Prostate gland (tissue), 2 donors: ENCODE measurements around the gene LANCL2. TPM values are rescaled to one million over a fixed set of nuclear protein-coding genes. Genes with fewer than 3 reads are reported as not detected.

Experiments used
- DNase-seq: peaks from one replicate; pipeline ENCODE4 v3.0.0-alpha.2; 2019; ENCODE audit warnings: low spot score
- H3K27ac ChIP-seq, 2 donors: fragments of 200-600 bp; sonication (generic); 2 replicates each; pipeline ENCODE4 v1.5.1; 2017 to 2019
- H3K27me3 ChIP-seq: fragments of 200-600 bp; sonication (generic); replicated peaks from 2 replicates; pipeline ENCODE4 v1.5.1; 2019; ENCODE audit not compliant: insufficient read depth
- H3K36me3 ChIP-seq, 2 donors: fragments of 200-600 bp; sonication (generic); 1 replicate in 1 of 2; 2 replicates in 1 of 2; pipeline versions ENCODE4 v1.5.1 to v1.8.1; 2017 to 2019
- H3K4me1 ChIP-seq: fragments of 200-600 bp; sonication (generic); replicated peaks from 2 replicates; pipeline ENCODE4 v1.5.1; 2019
- H3K4me3 ChIP-seq, 2 donors: fragments of 200-600 bp; sonication (generic); 2 replicates each; pipeline ENCODE4 v1.5.1; 2017 to 2019
- H3K9me3 ChIP-seq: fragments of 200-600 bp; sonication (generic); 2 replicates; pipeline ENCODE4 v1.5.1; 2017
- POLR2A ChIP-seq: fragments of 450-650 bp; IDR thresholded peaks from one replicate; pipeline ENCODE4 v1.6.1; 2016; ENCODE audit warnings: antibody characterized with exemption, mild to moderate bottlenecking
- POLR2AphosphoS5 ChIP-seq: sonication (generic); formaldehyde crosslinking; IDR thresholded peaks from one replicate; pipeline ENCODE4 v1.6.1; 2017; ENCODE audit warnings: antibody characterized with exemption
- WGBS: methylation state at CpG from one replicate; pipeline ENCODE4 v1.1.5; 2018; 5-methylcytosine and 5-hydroxymethylcytosine counted together
- intact Hi-C: fragments of 100-400 bp; cut with DNase I; formaldehyde crosslinking; loops from one replicate; pipeline ENCODE4 v1.14.2; 2022
- total RNA-seq, 2 donors: library from RNA; depleted of rRNA; stranded (reverse); fragments of >200 nt; gene quantifications; one replicate each; pipeline ENCODE4 v1.1.0, GENCODE V29; 2016
- TF ChIP-seq, protein P1 (sequence below), 4 experiments: fragments of 200-600 bp in 2 of 4; fragments of 450-650 bp in 2 of 4; sonication (generic) in 2 of 4; IDR thresholded peaks; 1 replicate in 3 of 4; 2 replicates in 1 of 4; pipeline ENCODE4 v1.5.1; 2016 to 2019; ENCODE audit warnings: antibody characterized with exemption in 4 of 4, mild to moderate bottlenecking in 2 of 4, moderate library complexity in 2 of 4

Gene LANCL2
- total RNA-seq, 2 donors from 2014 or later, result 17.7 to 26.9 TPM

DNA sequence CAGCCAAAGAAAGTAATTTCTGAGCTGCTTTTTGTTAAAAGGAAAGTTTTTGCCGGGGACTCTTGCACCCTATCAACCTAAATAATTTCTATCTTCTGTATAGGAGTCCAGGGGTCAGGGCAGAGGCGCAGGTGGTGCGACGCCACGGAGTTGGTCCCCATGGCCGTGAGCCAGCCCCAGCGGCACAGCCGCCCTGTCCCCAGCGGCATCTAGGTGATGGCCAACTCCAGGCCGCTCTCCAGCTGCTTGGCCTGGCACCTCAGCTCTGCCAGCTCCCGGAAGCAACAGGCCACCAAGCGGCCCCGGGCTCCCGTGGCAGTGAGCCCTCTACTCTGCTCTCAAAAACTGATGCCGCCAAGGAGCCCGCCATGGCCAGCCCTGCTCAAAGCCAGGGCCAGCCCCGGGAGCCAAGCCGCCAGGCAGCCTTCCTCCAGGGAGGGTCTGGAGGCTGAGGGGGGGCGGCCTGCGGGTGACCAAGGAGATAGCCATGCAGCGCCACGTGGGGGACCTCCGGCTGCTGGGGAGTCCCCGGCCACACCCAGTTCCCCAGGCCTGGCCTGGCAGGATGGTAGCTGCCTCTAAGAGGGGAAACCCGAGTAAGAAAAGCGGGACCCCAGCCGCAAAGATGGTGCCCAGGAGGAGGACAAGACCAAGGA lies 22.8 kb upstream of the LANCL2 start:
- Histone ChIP-seq H3K27ac (no peak overlapping the region), H3K27me3 (no peaks in the 10 kb centered on the region), H3K9me3 (no peaks in the 10 kb centered on the region), H3K4me1 (no peaks in the 10 kb centered on the region), H3K4me3 (no peak overlapping the region), H3K36me3 (no peaks in the 10 kb centered on the region)
- no peak for DNase-seq
- 89% methylated on average over 26 of the region's 27 CpGs for WGBS
- intact Hi-C loops, result no loop called here
- TF ChIP-seq POLR2A, result no peak
- TF ChIP-seq, protein P1, sequence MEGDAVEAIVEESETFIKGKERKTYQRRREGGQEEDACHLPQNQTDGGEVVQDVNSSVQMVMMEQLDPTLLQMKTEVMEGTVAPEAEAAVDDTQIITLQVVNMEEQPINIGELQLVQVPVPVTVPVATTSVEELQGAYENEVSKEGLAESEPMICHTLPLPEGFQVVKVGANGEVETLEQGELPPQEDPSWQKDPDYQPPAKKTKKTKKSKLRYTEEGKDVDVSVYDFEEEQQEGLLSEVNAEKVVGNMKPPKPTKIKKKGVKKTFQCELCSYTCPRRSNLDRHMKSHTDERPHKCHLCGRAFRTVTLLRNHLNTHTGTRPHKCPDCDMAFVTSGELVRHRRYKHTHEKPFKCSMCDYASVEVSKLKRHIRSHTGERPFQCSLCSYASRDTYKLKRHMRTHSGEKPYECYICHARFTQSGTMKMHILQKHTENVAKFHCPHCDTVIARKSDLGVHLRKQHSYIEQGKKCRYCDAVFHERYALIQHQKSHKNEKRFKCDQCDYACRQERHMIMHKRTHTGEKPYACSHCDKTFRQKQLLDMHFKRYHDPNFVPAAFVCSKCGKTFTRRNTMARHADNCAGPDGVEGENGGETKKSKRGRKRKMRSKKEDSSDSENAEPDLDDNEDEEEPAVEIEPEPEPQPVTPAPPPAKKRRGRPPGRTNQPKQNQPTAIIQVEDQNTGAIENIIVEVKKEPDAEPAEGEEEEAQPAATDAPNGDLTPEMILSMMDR (IDR thresholded peaks at IDR 0.05), result no peak
- no peak for TF ChIP-seq POLR2AphosphoS5

DNA sequence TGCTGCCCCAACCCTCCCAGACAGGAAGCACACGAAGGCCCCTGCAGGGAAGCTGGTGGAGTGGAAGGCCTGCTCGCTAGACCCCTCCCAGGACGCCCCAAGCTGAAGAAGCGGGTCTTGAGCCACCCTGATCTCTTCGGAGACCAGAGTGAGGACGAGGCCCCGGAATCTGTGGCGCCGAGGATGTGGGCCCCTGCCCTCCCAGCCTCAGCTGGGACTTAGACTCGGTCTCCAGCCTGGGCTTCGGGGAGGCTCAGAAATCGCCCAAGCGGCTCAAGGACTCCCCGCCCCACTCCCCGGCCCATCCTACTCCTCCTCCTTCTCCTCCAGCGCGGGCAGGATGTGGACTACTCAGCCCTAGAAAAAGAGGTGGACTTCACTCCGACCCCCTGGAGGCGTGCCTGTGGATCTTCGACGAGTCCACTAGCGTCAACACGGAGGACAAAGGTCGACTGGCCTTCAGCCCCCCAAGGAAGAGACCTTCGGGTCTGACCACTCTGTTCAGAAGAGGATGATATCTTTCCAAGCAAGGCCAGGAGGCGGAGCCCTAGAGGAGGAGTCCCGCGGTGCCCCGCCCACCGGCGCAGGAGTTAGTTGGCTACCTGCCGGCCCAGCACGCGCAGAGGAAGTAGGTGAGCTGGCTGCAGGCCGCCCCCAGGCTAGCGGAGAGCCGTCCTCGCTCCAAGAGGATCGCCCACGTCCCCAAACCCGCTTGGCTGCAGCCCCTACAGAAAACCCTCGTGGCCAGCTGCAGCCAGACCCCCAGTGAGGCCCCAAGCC lies 21.9 kb upstream of the LANCL2 start:
- Histone ChIP-seq H3K36me3 (no peaks in the 10 kb centered on the region), H3K4me3 (no peak overlapping the region), H3K27me3 (no peaks in the 10 kb centered on the region), H3K4me1 (no peaks in the 10 kb centered on the region), H3K27ac (no peak overlapping the region), H3K9me3 (no peaks in the 10 kb centered on the region)
- DNase-seq, result no peak
- intact Hi-C loops, result no loop called here
- TF ChIP-seq POLR2A (no peak), POLR2AphosphoS5 (no peak)
- TF ChIP-seq, protein P1 (IDR thresholded peaks at IDR 0.05), result no peak
- WGBS, result 91% methylated on average over 36 of the region's 42 CpGs

DNA sequence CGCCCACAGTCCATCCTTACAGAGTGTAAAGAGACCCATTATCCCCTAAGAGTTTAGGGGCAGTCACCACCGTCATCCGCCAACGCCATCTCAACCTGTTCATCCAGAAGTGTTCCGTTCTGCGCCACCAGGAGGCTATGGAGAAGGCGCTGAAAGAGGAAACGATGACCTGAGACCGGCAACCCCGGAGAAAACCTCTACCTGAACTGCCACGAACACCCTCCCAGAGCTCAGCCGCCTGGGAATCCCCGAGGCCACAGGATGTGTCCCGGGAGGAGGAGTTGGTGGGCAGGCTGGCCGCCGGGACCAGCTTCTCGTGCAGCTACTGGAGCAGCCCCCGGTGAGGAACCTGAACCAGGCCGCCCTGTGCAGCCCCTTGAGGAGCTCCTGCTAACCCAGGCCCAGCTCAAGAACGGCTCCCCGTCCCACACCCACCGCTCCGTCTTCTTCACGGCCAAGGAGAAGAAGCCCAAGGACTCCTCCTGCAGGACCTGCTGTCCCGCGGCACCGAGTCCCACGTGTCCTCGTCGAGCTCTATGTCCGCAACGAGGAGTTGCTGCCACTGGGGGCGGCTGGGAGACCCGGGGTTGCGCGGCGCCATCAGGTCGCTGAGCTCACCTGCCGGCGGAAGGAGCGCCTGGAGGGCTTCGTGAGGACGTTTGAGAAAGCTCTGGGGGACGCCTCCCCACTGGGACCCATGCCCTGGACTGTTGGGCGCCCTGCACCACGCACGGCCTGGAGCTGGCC lies 21.1 kb upstream of the LANCL2 start:
- H3K27ac ChIP-seq, result no peak overlapping the region
- TF ChIP-seq POLR2A (no peak), POLR2AphosphoS5 (no peak)
- TF ChIP-seq, protein P1 (IDR thresholded peaks at IDR 0.05), result no peak
- WGBS, result 92% methylated on average over 46 of the region's 47 CpGs
- H3K4me3 ChIP-seq, result no peak overlapping the region
- no peak for DNase-seq
- H3K4me1 ChIP-seq, result no peaks in the 10 kb centered on the region
- H3K36me3 ChIP-seq, result no peaks in the 10 kb centered on the region
- intact Hi-C loops, result no loop called here
- H3K9me3 ChIP-seq, result no peaks in the 10 kb centered on the region
- H3K27me3 ChIP-seq, result no peaks in the 10 kb centered on the region

DNA sequence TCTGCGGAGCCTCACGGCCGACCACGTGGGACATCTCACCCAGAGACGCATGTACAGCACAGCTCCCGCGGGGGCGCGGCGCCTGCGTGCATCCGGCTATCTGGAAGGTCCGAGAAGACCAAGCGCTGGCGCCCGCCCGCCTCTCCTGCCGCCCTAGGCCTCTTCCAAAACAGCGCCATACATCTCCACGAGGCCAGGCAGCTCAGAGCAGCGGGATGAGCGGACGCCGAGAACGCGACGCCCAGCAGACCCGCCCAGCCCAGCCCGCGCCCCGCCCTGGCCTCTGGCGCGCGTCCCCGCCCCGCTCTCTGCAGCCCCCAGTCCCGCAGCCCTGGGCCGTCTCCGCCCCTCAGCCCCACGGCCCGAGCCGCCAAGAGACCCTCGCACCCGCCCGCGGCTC lies 20.3 kb upstream of the LANCL2 start:
- no peaks in the 10 kb centered on the region for H3K9me3 ChIP-seq
- H3K4me1 ChIP-seq, result no peaks in the 10 kb centered on the region
- no peak for DNase-seq
- TF ChIP-seq POLR2AphosphoS5 (no peak), POLR2A (no peak)
- TF ChIP-seq, protein P1 (IDR thresholded peaks at IDR 0.05), result no peak
- H3K36me3 ChIP-seq, result no peaks in the 10 kb centered on the region
- H3K27me3 ChIP-seq, result no peaks in the 10 kb centered on the region
- H3K27ac ChIP-seq, result no peak overlapping the region
- 44% methylated on average over 38 of the region's 46 CpGs for WGBS
- H3K4me3 ChIP-seq, result no peak overlapping the region
- intact Hi-C loops, result no loop called here
